K562 (cell line): ENCODE measurements around the gene ACADSB. TPM values are rescaled to one million over a fixed set of nuclear protein-coding genes. Genes with fewer than 3 reads are reported as not detected.

Experiments
- ARID1B ChIP-seq: fragments of 450-650 bp; IDR thresholded peaks from 2 replicates; pipeline ENCODE4 v1.6.1; 2016; ENCODE audit warnings: antibody characterized with exemption, mild to moderate bottlenecking, inconsistent platforms
- DIDO1 ChIP-seq: fragments of 450-650 bp; IDR thresholded peaks from 2 replicates; pipeline ENCODE4 v1.6.1; 2016; ENCODE audit warnings: low read depth, missing biosample characterization, missing genetic modification characterization
- FIP1L1 ChIP-seq: fragments of 200-400 bp; formaldehyde crosslinking; IDR thresholded peaks from 2 replicates; pipeline ENCODE4 v1.6.1; 2018; ENCODE audit warnings: mild to moderate bottlenecking, low read depth, low read length; ENCODE audit not compliant: poor library complexity, severe bottlenecking
- HOXB6 ChIP-seq: fragments of 250-450 bp; sonication (Bioruptor Pico); IDR thresholded peaks from 2 replicates; pipeline ENCODE4 v1.5.1; 2022; ENCODE audit warnings: mild to moderate bottlenecking, borderline replicate concordance
- NFATC3 ChIP-seq: fragments of 450-650 bp; IDR thresholded peaks from 2 replicates; pipeline ENCODE4 v1.6.1; 2017; ENCODE audit warnings: mild to moderate bottlenecking
- STAT5A ChIP-seq: IDR thresholded peaks from 2 replicates; pipeline ENCODE4 v1.6.1; 2012; ENCODE audit warnings: low read length, inconsistent platforms, borderline replicate concordance
- TAF7 ChIP-seq: fragments of 450-650 bp; IDR thresholded peaks from 2 replicates; pipeline ENCODE4 v1.6.1; 2016; ENCODE audit warnings: missing genetic modification characterization, missing compliant biosample characterization
- ZC3H11A ChIP-seq: IDR thresholded peaks from 2 replicates; pipeline ENCODE4 v1.6.1; 2012; ENCODE audit warnings: low read depth, low read length, improper control_type of control experiment
- polyA plus RNA-seq, 8 experiments: library from polyadenylated mRNA; depleted of rRNA in 4 of 8; stranded (reverse) in 5 of 8; unstranded in 3 of 8; fragments of >200 nt; fragmentation: Nextera tagmentation in 2 of 8; fragmentation: Illumina TruSeq in 1 of 8; extraction: Ambion mirVana in 2 of 8; extraction: Trizol in 1 of 8; gene quantifications; 2 replicates each; pipeline versions ENCODE4 v1.2.1 to v1.2.3, GENCODE V29; 2011 to 2014; ENCODE audit warnings: inconsistent platforms in 1 of 8, missing spikeins in 1 of 8
- total RNA-seq, 7 experiments: library from RNA; depleted of rRNA in 6 of 7; stranded (reverse); fragments of >200 nt in 6 of 7; fragmentation: Illumina TruSeq in 2 of 7; extraction: Trizol in 2 of 7; gene quantifications; 2 replicates each; pipeline versions ENCODE4 v1.2.1 to v1.2.3, GENCODE V29; 2011 to 2021; ENCODE audit warnings: low replicate concordance in 1 of 7
- TF ChIP-seq, protein P1 (sequence below): fragments of 450-650 bp; formaldehyde crosslinking; IDR thresholded peaks from 2 replicates; pipeline ENCODE4 v1.4.0; 2020; ENCODE audit warnings: mild to moderate bottlenecking, moderate library complexity
- TF ChIP-seq, protein P2 (sequence below): sonication (generic); formaldehyde crosslinking; IDR thresholded peaks from 2 replicates; pipeline ENCODE4 v1.8.0; 2023; ENCODE audit warnings: missing genetic modification reagents, mild to moderate bottlenecking, borderline replicate concordance
- TF ChIP-seq, protein P3 (sequence below): sonication (generic); formaldehyde crosslinking; IDR thresholded peaks from 2 replicates; pipeline ENCODE4 v1.5.0; 2020; ENCODE audit warnings: missing genetic modification reagents

The ACADSB gene
- total and polyA plus RNA-seq, 9 of the 15 experiments (the other 6 are each of a cell fraction or from before 2014, with no cell fraction given) = 2.9 to 9.1 (median 5.8) TPM

DNA sequence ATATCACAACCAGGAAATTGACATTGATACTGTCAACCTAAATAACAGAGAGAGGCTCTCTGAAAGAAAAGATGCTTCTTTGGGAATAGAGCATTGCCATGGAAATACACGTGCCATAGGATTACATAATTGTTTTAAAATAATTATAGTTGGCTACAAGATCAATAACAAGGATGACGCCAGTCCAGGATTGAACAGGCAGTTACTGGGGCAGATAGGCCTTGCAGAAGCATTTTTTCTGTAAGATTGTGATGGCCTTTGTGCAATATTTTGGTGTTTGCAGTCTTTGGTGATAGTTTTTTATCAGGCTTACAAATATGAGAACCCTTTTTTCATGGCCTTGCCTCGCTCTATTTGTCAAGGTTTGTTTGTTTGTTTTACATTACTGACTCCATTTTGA, 10.5 kb downstream of the ACADSB start (continued):
- no peak for TF ChIP-seq FIP1L1
- no peak for TF ChIP-seq DIDO1 (tag)
- TF ChIP-seq, protein P1, sequence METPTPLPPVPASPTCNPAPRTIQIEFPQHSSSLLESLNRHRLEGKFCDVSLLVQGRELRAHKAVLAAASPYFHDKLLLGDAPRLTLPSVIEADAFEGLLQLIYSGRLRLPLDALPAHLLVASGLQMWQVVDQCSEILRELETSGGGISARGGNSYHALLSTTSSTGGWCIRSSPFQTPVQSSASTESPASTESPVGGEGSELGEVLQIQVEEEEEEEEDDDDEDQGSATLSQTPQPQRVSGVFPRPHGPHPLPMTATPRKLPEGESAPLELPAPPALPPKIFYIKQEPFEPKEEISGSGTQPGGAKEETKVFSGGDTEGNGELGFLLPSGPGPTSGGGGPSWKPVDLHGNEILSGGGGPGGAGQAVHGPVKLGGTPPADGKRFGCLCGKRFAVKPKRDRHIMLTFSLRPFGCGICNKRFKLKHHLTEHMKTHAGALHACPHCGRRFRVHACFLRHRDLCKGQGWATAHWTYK (CRISPR knock-in tag) = no peak
- TF ChIP-seq TAF7 (tag) = no peak
- TF ChIP-seq, protein P2, sequence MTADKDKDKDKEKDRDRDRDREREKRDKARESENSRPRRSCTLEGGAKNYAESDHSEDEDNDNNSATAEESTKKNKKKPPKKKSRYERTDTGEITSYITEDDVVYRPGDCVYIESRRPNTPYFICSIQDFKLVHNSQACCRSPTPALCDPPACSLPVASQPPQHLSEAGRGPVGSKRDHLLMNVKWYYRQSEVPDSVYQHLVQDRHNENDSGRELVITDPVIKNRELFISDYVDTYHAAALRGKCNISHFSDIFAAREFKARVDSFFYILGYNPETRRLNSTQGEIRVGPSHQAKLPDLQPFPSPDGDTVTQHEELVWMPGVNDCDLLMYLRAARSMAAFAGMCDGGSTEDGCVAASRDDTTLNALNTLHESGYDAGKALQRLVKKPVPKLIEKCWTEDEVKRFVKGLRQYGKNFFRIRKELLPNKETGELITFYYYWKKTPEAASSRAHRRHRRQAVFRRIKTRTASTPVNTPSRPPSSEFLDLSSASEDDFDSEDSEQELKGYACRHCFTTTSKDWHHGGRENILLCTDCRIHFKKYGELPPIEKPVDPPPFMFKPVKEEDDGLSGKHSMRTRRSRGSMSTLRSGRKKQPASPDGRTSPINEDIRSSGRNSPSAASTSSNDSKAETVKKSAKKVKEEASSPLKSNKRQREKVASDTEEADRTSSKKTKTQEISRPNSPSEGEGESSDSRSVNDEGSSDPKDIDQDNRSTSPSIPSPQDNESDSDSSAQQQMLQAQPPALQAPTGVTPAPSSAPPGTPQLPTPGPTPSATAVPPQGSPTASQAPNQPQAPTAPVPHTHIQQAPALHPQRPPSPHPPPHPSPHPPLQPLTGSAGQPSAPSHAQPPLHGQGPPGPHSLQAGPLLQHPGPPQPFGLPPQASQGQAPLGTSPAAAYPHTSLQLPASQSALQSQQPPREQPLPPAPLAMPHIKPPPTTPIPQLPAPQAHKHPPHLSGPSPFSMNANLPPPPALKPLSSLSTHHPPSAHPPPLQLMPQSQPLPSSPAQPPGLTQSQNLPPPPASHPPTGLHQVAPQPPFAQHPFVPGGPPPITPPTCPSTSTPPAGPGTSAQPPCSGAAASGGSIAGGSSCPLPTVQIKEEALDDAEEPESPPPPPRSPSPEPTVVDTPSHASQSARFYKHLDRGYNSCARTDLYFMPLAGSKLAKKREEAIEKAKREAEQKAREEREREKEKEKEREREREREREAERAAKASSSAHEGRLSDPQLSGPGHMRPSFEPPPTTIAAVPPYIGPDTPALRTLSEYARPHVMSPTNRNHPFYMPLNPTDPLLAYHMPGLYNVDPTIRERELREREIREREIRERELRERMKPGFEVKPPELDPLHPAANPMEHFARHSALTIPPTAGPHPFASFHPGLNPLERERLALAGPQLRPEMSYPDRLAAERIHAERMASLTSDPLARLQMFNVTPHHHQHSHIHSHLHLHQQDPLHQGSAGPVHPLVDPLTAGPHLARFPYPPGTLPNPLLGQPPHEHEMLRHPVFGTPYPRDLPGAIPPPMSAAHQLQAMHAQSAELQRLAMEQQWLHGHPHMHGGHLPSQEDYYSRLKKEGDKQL (CRISPR knock-in tag) = no peak
- TF ChIP-seq HOXB6 = no peak
- no peak for TF ChIP-seq STAT5A
- no peak for TF ChIP-seq ARID1B
- TF ChIP-seq ZC3H11A = no peak
- TF ChIP-seq NFATC3 = no peak
- TF ChIP-seq, protein P3, sequence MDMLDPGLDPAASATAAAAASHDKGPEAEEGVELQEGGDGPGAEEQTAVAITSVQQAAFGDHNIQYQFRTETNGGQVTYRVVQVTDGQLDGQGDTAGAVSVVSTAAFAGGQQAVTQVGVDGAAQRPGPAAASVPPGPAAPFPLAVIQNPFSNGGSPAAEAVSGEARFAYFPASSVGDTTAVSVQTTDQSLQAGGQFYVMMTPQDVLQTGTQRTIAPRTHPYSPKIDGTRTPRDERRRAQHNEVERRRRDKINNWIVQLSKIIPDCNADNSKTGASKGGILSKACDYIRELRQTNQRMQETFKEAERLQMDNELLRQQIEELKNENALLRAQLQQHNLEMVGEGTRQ (CRISPR knock-in tag) = no peak
